Nephron progenitor cell (in vitro differentiated cells): ENCODE data around the gene SPATA33.

Experiments used
- DNase-seq: peaks from one replicate; pipeline ENCODE4 v3.0.0; 2021
- H3K27ac Mint-ChIP-seq: 2 replicates; pipeline ENCODE4 v1.8.0; 2021; ENCODE audit warnings: mild to moderate bottlenecking, moderate library complexity, mixed read lengths
- H3K27me3 Mint-ChIP-seq: 2 replicates; pipeline ENCODE4 v1.8.0; 2021; ENCODE audit warnings: mild to moderate bottlenecking, low read depth, mixed read lengths; ENCODE audit not compliant: poor library complexity
- H3K36me3 Mint-ChIP-seq: 2 replicates; pipeline ENCODE4 v1.8.0; 2021; ENCODE audit warnings: low read depth, mixed read lengths
- H3K4me1 Mint-ChIP-seq: 2 replicates; pipeline ENCODE4 v1.8.0; 2021; ENCODE audit warnings: mixed read lengths
- H3K4me3 Mint-ChIP-seq: 2 replicates; pipeline ENCODE4 v1.8.0; 2021; ENCODE audit warnings: mild to moderate bottlenecking, moderate library complexity, mixed read lengths
- H3K9me3 Mint-ChIP-seq: 2 replicates; pipeline ENCODE4 v1.8.0; 2021; ENCODE audit warnings: mild to moderate bottlenecking, moderate library complexity, mixed read lengths
- CTCF ChIP-seq: fragments of 200-600 bp; sonication (generic); IDR thresholded peaks from 2 replicates; pipeline ENCODE4 v1.5.0; 2021; ENCODE audit warnings: antibody characterized with exemption

SPATA33 gene

GRCh38 chr16:89704281-89704680, 46.6 kb downstream of the SPATA33 start:
- TF ChIP-seq CTCF = no peak
- Mint-ChIP-seq H3K4me3 (no peak overlapping the region), H3K27ac (no peak overlapping the region), H3K27me3 (peaks cover 27% of the 10 kb centered on the region), H3K9me3 (no peaks in the 10 kb centered on the region), H3K4me1 (peaks cover 19% of the 10 kb centered on the region), H3K36me3 (peaks cover 1% of the 10 kb centered on the region)
- DNase-seq = no peak

GRCh38 chr16:89705006-89705405, 47.4 kb downstream of the SPATA33 start:
- Mint-ChIP-seq H3K36me3 (no peaks in the 10 kb centered on the region), H3K27ac (no peak overlapping the region), H3K4me3 (no peak overlapping the region), H3K4me1 (peaks cover 21% of the 10 kb centered on the region), H3K9me3 (no peaks in the 10 kb centered on the region), H3K27me3 (peaks cover 27% of the 10 kb centered on the region)
- TF ChIP-seq CTCF = no peak
- no peak for DNase-seq

GRCh38 chr16:89706518-89707260, 49.1 kb downstream of the SPATA33 start:
- Mint-ChIP-seq H3K27me3 (peaks cover 23% of the 10 kb centered on the region), H3K4me3 (no peak overlapping the region), H3K27ac (no peak overlapping the region), H3K36me3 (no peaks in the 10 kb centered on the region), H3K9me3 (no peaks in the 10 kb centered on the region), H3K4me1 (peaks cover 24% of the 10 kb centered on the region)
- no peak for TF ChIP-seq CTCF
- no peak for DNase-seq

- no peak for DNase-seq
- Mint-ChIP-seq H3K27me3 (peaks cover 19% of the 10 kb centered on the region), H3K36me3 (no peaks in the 10 kb centered on the region), H3K27ac (no peak overlapping the region), H3K4me1 (peaks cover 24% of the 10 kb centered on the region), H3K9me3 (no peaks in the 10 kb centered on the region), H3K4me3 (no peak overlapping the region)
- TF ChIP-seq CTCF = no peak
These were observed 50.1 kb downstream of the SPATA33 start for GRCh38 chr16:89707695-89708094.

GRCh38 chr16:89708481-89708931, 50.9 kb downstream of the SPATA33 start:
- Mint-ChIP-seq H3K4me3 (no peak overlapping the region), H3K27ac (no peak overlapping the region), H3K4me1 (peaks cover 22% of the 10 kb centered on the region), H3K27me3 (peaks cover 14% of the 10 kb centered on the region), H3K9me3 (no peaks in the 10 kb centered on the region), H3K36me3 (no peaks in the 10 kb centered on the region)
- TF ChIP-seq CTCF = no peak
- no peak for DNase-seq

GRCh38 chr16:89709166-89709565, 51.5 kb downstream of the SPATA33 start:
- Mint-ChIP-seq H3K4me1 (peaks cover 20% of the 10 kb centered on the region), H3K36me3 (peaks cover 3% of the 10 kb centered on the region), H3K27ac (no peak overlapping the region), H3K9me3 (no peaks in the 10 kb centered on the region), H3K4me3 (no peak overlapping the region), H3K27me3 (peaks cover 8% of the 10 kb centered on the region)
- no peak for TF ChIP-seq CTCF
- DNase-seq = no peak
